SK-N-SH treated with all-trans-retinoic acid at 6 μM for 48 hours (cell line): Measurements from ENCODE around the gene RALGAPB.

Experiments used
- ATAC-seq: fragments of 200-7000 bp; cut with Tn5 transposase; 3 replicates; pipeline ENCODE4 v1.9.1; 2020; ENCODE audit warnings: mild to moderate bottlenecking, moderate library complexity
- ARNTL ChIP-seq: fragments of 450-650 bp; formaldehyde crosslinking; IDR thresholded peaks from 2 replicates; pipeline ENCODE4 v1.5.0; 2020; ENCODE audit warnings: low read depth, mild to moderate bottlenecking, moderate library complexity, borderline replicate concordance
- BACH2 ChIP-seq: fragments of 250-450 bp; sonication (Bioruptor Pico); IDR thresholded peaks from 2 replicates; pipeline ENCODE4 v1.9.0; 2021; ENCODE audit warnings: mild to moderate bottlenecking, borderline replicate concordance
- CREB5 ChIP-seq: fragments of 250-450 bp; sonication (Bioruptor Pico); IDR thresholded peaks from 2 replicates; pipeline ENCODE4 v1.5.1; 2020; ENCODE audit warnings: low read depth, mild to moderate bottlenecking, moderate library complexity
- CSDC2 ChIP-seq: fragments of 250-450 bp; sonication (Bioruptor Pico); IDR thresholded peaks from 2 replicates; pipeline ENCODE4 v1.5.0; 2020; ENCODE audit warnings: mild to moderate bottlenecking, moderate library complexity
- ESRRG ChIP-seq: fragments of 250-450 bp; sonication (Bioruptor Pico); IDR thresholded peaks from 2 replicates; pipeline ENCODE4 v1.6.1; 2021; ENCODE audit warnings: mild to moderate bottlenecking
- GLIS3 ChIP-seq: fragments of 250-450 bp; sonication (Bioruptor Pico); IDR thresholded peaks from 2 replicates; pipeline ENCODE4 v1.5.0; 2020; ENCODE audit warnings: mild to moderate bottlenecking, moderate library complexity
- ISL1 ChIP-seq: fragments of 250-450 bp; sonication (Bioruptor Pico); IDR thresholded peaks from 2 replicates; pipeline ENCODE4 v2.1.2; 2022; ENCODE audit warnings: mild to moderate bottlenecking, moderate library complexity
- OSR1 ChIP-seq: fragments of 250-450 bp; sonication (Bioruptor Pico); IDR thresholded peaks from 2 replicates; pipeline ENCODE4 v1.8.0; 2022; ENCODE audit warnings: moderate library complexity, mild to moderate bottlenecking, inconsistent platforms
- PATZ1 ChIP-seq: fragments of 250-450 bp; sonication (Bioruptor Pico); IDR thresholded peaks from 2 replicates; pipeline ENCODE4 v1.8.0; 2020; ENCODE audit warnings: mild to moderate bottlenecking, moderate library complexity, borderline replicate concordance
- PPARA ChIP-seq: fragments of 250-450 bp; sonication (Bioruptor Pico); IDR thresholded peaks from 2 replicates; pipeline ENCODE4 v1.5.0; 2020; ENCODE audit warnings: mild to moderate bottlenecking, borderline replicate concordance
- RARB ChIP-seq: fragments of 250-450 bp; sonication (Bioruptor Pico); IDR thresholded peaks from 2 replicates; pipeline ENCODE4 v1.8.0; 2021; ENCODE audit warnings: mild to moderate bottlenecking, moderate library complexity
- SNAI2 ChIP-seq: fragments of 250-450 bp; sonication (Bioruptor Pico); IDR thresholded peaks from 2 replicates; pipeline ENCODE4 v1.5.0; 2020; ENCODE audit warnings: mild to moderate bottlenecking, moderate library complexity
- TCF4 ChIP-seq: fragments of 250-450 bp; sonication (Bioruptor Pico); IDR thresholded peaks from 2 replicates; pipeline ENCODE4 v1.8.0; 2021; ENCODE audit warnings: mild to moderate bottlenecking, moderate library complexity, borderline replicate concordance
- TOX ChIP-seq: fragments of 250-450 bp; sonication (Bioruptor Pico); IDR thresholded peaks from 2 replicates; pipeline ENCODE4 v1.8.0; 2021; ENCODE audit warnings: mild to moderate bottlenecking, moderate library complexity, borderline replicate concordance
- ZFP3 ChIP-seq: fragments of 250-450 bp; sonication (Bioruptor Pico); IDR thresholded peaks from 2 replicates; pipeline ENCODE4 v1.5.0; 2020; ENCODE audit warnings: mild to moderate bottlenecking, moderate library complexity
- ZFP30 ChIP-seq: fragments of 450-650 bp; formaldehyde crosslinking; IDR thresholded peaks from 2 replicates; pipeline ENCODE4 v1.5.0; 2022; ENCODE audit warnings: mild to moderate bottlenecking, moderate library complexity
- ZNF565 ChIP-seq: fragments of 450-650 bp; formaldehyde crosslinking; conservative IDR thresholded peaks from 2 replicates; pipeline ENCODE4 v1.5.0; 2020; ENCODE audit warnings: low read depth, mild to moderate bottlenecking, moderate library complexity
- ZNF70 ChIP-seq: fragments of 450-650 bp; formaldehyde crosslinking; IDR thresholded peaks from 2 replicates; pipeline ENCODE4 v1.5.0; 2020; ENCODE audit warnings: mild to moderate bottlenecking, moderate library complexity
- ZNF8 ChIP-seq: fragments of 450-650 bp; formaldehyde crosslinking; IDR thresholded peaks from 2 replicates; pipeline ENCODE4 v1.5.0; 2020; ENCODE audit warnings: mild to moderate bottlenecking, moderate library complexity
- TF ChIP-seq, protein P1 (sequence below): fragments of 250-450 bp; sonication (Bioruptor Pico); IDR thresholded peaks from 2 replicates; pipeline ENCODE4 v1.8.0; 2021; ENCODE audit warnings: low read depth, mild to moderate bottlenecking, moderate library complexity, borderline replicate concordance
- TF ChIP-seq, protein P2 (sequence below): fragments of 250-450 bp; sonication (Bioruptor Pico); IDR thresholded peaks from 2 replicates; pipeline ENCODE4 v1.5.1; 2021; ENCODE audit warnings: mild to moderate bottlenecking, moderate library complexity

The RALGAPB gene

DNA sequence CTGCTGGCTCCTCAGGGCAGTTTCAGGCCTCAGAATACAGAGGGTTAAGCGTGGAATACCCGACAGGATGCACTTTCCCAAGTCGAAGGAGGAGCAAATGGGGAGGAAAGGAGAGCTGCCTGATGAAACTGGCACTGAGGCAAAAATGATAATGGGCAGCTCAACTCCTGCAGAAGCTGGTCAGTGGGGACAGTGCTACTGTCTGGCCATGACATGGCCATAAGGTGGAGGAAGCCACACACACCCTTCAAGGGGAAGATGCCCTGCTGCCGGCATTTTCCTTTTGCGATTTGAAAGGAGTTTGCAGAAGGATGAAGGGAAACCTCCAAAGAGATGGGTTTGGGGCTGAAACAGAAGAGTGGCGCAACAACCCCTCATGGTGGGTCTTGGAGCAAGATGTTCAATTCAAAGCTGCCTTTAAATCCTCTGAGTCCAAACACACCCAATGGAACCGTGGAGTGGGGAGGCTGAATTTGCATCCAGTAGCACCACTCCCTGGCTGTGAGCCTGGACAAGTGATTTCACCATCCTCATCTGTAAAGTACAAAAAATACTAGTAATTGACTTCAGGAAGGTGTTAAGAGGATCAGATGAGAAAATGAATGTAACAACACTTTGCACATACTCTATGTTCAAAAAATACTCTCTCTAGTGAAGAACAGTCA, 111.6 kb downstream of the RALGAPB start:
- TF ChIP-seq TOX (CRISPR knock-in tag) = no peak
- no peak for TF ChIP-seq CSDC2
- no peak for TF ChIP-seq ISL1 (CRISPR knock-in tag)
- no peak for TF ChIP-seq ESRRG
- TF ChIP-seq ZNF70 (CRISPR knock-in tag) = no peak
- no peak for TF ChIP-seq GLIS3 (CRISPR knock-in tag)
- TF ChIP-seq PATZ1 (CRISPR knock-in tag) = no peak
- no peak for TF ChIP-seq CREB5
- no peak for TF ChIP-seq TCF4
- TF ChIP-seq RARB (CRISPR knock-in tag) = no peak
- TF ChIP-seq ZNF8 = no peak
- TF ChIP-seq ARNTL (CRISPR knock-in tag) = no peak
- TF ChIP-seq BACH2 = no peak
- no peak for ATAC-seq

GRCh38 chr20:38585404-38586180, 112.9 kb downstream of the RALGAPB start:
- TF ChIP-seq ZNF8 (no peak), ZFP3 (CRISPR knock-in tag) (no peak), ZFP30 (CRISPR knock-in tag) (no peak), ZNF70 (CRISPR knock-in tag) (no peak), ISL1 (CRISPR knock-in tag) (no peak), BACH2 (no peak), PPARA (CRISPR knock-in tag) (no peak), ARNTL (CRISPR knock-in tag) (no peak), TOX (CRISPR knock-in tag) (no peak), SNAI2 (CRISPR knock-in tag) (no peak), ZNF565 (CRISPR knock-in tag) (no peak), ESRRG (no peak), PATZ1 (CRISPR knock-in tag) (no peak), OSR1 (CRISPR knock-in tag) (no peak), RARB (CRISPR knock-in tag) (no peak), CREB5 (no peak)
- TF ChIP-seq, protein P1, sequence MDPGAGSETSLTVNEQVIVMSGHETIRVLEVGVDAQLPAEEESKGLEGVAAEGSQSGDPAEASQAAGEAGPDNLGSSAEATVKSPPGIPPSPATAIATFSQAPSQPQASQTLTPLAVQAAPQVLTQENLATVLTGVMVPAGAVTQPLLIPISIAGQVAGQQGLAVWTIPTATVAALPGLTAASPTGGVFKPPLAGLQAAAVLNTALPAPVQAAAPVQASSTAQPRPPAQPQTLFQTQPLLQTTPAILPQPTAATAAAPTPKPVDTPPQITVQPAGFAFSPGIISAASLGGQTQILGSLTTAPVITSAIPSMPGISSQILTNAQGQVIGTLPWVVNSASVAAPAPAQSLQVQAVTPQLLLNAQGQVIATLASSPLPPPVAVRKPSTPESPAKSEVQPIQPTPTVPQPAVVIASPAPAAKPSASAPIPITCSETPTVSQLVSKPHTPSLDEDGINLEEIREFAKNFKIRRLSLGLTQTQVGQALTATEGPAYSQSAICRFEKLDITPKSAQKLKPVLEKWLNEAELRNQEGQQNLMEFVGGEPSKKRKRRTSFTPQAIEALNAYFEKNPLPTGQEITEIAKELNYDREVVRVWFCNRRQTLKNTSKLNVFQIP (CRISPR knock-in tag) = no peak
- TF ChIP-seq, protein P2, sequence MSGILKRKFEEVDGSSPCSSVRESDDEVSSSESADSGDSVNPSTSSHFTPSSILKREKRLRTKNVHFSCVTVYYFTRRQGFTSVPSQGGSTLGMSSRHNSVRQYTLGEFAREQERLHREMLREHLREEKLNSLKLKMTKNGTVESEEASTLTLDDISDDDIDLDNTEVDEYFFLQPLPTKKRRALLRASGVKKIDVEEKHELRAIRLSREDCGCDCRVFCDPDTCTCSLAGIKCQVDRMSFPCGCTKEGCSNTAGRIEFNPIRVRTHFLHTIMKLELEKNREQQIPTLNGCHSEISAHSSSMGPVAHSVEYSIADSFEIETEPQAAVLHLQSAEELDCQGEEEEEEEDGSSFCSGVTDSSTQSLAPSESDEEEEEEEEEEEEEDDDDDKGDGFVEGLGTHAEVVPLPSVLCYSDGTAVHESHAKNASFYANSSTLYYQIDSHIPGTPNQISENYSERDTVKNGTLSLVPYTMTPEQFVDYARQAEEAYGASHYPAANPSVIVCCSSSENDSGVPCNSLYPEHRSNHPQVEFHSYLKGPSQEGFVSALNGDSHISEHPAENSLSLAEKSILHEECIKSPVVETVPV (CRISPR knock-in tag) = no peak
- ATAC-seq = no peak
